HG03139 (cell line): ENCODE data around the gene OR2T6.
"Not testable (repeated sequence)": the region's sequence is repeated elsewhere in the genome, so short reads cannot be mapped to it uniquely, and the experiment has no call there.

Experiments
- ATAC-seq: cut with Tn5 transposase; IDR thresholded peaks from one replicate; pipeline ENCODE4 v1.9.1; 2021; ENCODE audit not compliant: unreplicated experiment

The OR2T6 gene, protein sequence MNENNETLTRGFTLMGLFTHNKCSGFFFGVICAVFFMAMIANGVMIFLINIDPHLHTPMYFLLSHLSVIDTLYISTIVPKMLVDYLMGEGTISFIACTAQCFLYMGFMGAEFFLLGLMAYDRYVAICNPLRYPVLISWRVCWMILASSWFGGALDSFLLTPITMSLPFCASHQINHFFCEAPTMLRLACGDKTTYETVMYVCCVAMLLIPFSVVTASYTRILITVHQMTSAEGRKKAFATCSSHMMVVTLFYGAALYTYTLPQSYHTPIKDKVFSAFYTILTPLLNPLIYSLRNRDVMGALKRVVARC

DNA sequence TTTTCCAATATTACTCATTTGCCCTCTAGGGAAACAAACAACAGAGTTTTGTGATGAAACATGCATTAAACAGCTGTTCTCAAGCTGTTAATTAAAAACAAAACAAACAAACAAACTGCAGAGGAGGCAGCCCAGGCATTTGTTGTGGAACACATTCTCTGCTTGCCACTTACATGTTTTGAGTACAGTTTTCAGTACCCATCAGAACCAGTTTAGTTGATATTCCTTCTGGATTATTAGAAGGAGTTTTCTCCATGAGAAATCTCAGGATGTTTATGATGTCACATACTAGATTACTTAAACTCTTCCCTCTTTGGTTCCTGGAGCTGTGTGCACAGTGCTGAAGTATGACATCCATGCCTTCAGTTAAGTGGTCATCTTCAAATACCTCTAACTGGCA is at the start of gene OR2T6:
OR2T6 (plus strand) TSS at position 301 of the 400 bp plus-strand sequence. CDS start 11,863 bp downstream, outside the sequence.
- ATAC-seq = no peak

DNA sequence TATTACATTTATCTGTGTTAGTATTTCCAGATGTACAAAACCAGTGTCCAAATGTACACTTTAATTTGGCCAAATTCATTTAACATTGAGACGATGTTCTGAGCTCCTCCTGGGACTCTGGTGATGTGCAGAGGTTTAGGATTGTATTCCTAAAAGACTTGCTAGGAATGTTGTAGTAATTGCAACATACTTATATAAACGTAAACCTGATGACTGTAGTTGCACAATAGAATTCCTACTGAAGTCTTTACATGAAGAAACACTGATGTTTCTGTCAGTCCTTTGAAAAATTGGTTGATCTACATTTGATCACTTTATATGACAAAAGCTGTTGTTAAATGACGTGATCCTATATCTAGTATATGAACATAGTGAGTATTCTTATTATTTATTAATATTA is 32.1 kb upstream of the OR2T6 start:
- ATAC-seq = no peak

DNA sequence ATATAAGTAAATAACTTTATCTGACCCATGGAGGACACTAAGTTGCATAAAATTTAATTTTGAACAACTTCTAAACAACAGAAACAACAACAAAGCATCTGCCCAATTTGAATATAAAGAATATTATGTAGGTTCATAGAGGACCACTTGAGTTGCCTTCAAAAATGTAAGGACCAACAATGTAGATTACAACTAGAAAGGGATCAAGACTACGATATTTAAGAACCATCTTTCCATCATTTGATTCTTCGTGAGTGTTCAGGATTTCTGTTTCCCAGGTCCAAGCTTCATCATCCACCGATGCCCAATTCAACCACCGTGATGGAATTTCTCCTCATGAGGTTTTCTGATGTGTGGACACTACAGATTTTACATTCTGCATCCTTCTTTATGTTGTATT is 27.1 kb upstream of the OR2T6 start, which contains the start of gene OR14C36:
OR14C36 (plus strand) TSS at position 301 of the 400 bp plus-strand sequence; CDS start at position 301, 0 bp downstream.
- no peak for ATAC-seq

GRCh38 chr1:248359415-248359814 is 16.1 kb upstream of the OR2T6 start:
- ATAC-seq = no peak

GRCh38 chr1:248361121-248361715 is 14.3 kb upstream of the OR2T6 start, which contains the start of gene OR2T4:
Gene OR2T4, plus strand, starts transcription at chr1:248361665. Its CDS starts 0 bp downstream, at chr1:248361665.
- no peak for ATAC-seq

DNA sequence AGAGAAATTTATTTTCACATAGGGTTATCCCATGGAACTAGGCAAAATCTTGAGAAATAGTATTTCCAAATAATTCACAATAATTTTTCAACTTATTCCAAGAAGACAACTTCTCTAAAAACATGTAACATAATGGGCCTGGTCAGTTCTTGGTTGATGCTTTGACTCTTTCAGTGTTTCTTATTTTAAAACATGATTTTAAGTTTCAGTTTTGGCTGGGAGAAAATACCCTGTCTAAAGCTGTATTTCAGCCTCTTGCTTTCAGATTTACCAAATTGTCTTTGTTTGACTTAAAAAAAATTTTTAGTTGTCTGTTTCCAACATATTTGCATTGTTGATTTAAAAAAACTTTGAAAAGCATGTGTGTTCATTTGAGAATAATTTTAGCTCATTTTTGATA is 8.9 kb upstream of the OR2T6 start:
- no peak for ATAC-seq

- no peak for ATAC-seq
Measured at GRCh38 chr1:248372394-248372793, 3.2 kb upstream of the OR2T6 start.

DNA sequence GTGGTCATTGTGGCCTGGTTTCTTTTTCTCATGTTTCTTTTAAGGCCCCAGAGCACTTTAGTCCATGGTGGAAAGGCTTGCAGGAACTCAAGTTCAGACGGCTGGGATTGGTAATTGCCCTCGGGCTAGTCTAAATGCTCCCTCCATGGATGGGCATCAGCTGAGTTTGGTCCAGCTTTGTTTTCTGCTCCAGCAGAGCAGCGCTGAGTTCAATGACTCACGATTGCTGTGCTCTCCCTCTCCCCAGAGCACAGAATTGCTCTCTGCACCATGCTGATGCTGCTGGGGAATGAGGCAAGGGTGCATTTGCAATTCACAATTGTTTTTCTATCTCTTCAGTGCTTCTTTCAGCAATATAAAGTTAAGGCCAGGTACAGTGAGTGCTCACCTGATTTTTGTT is 1.8 kb upstream of the OR2T6 start:
- no peak for ATAC-seq

DNA sequence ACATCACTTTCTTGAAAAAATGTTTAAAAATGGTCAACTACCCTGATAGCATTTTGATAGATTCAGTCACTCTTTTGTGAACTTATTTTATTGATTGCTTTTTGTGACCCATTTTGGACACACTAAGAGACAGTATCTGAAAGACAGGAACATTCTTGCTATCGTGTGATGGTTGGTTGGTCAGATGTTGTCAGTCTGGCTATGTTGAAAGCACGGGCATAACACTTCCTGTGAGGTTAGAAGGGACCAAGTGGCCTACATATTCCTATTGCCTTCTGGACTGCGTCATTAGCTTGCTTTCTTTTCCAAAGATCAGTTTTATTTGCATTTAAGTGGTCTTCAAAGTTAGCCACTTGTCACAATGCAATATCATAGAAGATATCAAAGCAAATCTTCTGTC is 1.4 kb downstream of the OR2T6 start:
- ATAC-seq = no peak

GRCh38 chr1:248380854-248381253 is 5.3 kb downstream of the OR2T6 start:
- ATAC-seq = no peak

DNA sequence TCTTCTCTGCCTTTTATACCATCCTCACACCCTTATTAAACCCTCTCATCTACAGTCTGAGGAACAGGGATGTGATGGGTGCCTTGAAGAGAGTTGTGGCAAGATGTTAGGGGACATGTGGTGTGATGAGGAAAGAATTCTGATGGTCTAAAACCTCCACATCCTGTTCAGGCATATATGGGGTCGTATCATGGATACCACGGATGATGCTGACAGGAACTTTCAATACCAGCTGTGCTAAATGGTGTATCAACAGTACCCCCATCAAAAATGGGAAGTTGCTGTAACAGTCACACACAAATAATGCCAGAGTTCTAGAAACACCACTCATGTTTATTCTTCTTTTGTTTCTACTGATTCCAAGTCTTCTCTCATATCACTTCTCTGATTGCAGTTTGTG is 12.9 kb downstream of the OR2T6 start:
- no peak for ATAC-seq

GRCh38 chr1:248393050-248393449 is 17.5 kb downstream of the OR2T6 start:
- no peak for ATAC-seq

GRCh38 chr1:248402748-248403147 is 27.2 kb downstream of the OR2T6 start, which contains the start of gene OR2T1:
Gene OR2T1, plus strand, starts transcription at chr1:248403048. Its CDS starts 3,100 bp downstream, at chr1:248406148.
- no peak for ATAC-seq

DNA sequence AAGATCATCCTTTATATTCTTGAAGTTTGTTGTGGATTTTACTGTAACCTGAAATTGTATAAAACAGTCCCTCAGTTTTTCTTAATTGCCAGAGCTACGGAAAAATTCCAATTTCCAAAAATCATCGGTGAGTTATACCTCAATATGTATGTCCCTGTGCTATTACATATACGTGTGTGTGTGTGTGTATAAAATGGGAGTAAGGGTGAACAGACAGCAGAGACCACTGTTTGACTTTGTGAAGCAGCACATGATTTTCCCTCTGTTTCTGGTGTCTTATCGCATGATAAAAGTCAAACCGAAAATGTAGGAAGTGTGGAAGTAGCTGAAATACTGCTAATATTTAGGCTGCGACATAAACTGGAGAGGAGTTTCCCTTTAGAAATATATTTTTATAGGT is 28.5 kb downstream of the OR2T6 start:
- ATAC-seq = no peak

- ATAC-seq = no peak
Measured at GRCh38 chr1:248406721-248407692, 31.5 kb downstream of the OR2T6 start.

- ATAC-seq = no peak
Measured at GRCh38 chr1:248416226-248416625, 40.7 kb downstream of the OR2T6 start.

DNA sequence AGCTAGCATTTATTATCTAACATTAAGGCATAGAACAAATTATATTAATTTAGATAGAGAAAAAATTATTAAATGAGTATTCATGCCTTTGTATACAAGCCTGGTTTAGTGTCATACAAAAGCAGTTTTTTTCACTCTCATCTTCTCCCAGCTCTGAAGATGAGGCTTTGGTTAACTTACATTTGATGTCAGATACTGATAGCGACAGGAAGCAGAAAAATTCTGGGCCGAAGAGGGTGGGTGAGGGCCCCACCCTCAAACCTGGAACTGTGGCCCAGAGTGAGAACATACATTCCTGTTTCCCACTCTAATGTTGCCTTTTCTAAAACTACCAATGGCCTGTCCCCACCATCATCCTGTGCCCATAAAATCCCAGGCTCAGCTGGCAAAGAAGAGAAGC is 42.3 kb downstream of the OR2T6 start:
- ATAC-seq = no peak

DNA sequence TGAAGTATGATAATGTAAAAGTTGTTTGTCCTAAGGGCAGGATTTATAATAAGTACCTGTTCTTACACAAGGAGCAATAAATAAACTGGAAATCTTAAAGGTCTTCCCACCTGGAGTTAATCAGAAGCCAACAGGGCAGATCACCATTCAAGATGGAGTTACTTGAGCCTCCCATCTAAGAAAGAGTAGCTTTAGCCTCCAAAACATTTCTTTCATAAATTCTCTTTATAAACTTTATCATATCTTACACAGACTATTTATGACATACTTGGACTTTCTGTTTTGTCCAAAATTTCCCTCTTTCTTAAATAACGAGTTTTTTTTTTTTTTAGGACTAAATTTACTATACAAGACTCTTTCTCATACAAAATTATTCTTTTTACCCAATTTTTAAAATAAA is 45.8 kb downstream of the OR2T6 start:
- ATAC-seq = no peak

- peak; percentile 51 for ATAC-seq
Measured at GRCh38 chr1:248427526-248428191, 52.1 kb downstream of the OR2T6 start.

- peak; percentile 97 for ATAC-seq
Measured at GRCh38 chr1:248428192-248428533, 52.6 kb downstream of the OR2T6 start.

DNA sequence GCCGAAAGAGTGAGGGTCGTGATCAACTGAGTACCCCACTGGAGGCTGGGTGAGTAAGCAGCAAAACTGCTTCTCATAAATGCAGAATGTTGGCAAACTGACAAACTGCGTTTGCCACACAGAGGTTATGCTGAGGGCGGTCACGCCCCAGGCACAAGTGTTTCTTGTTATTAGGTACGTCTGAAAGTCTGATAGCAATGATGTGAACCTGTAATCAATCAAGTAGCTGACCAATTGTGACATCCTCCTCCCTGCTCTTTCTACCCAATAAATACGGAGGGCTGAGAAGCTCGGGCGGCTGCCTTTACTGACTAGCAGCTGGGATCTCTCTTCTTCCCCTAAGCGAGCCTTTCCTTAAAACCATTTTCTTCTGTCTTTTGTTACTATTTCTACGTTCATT is 56.1 kb downstream of the OR2T6 start:
- ATAC-seq = not testable (repeated sequence)
